SU-DHL-6 (cell line): Measurements from ENCODE around the gene GATAD2B.

Experiments
- H2AFZ ChIP-seq: fragments of 200-600 bp; sonication (generic); 2 replicates; pipeline ENCODE4 v1.6.1; 2014; ENCODE audit warnings: low read depth, mild to moderate bottlenecking, moderate library complexity, mixed read lengths, antibody characterized with exemption, low read length; ENCODE audit not compliant: severe bottlenecking
- H3F3A ChIP-seq: fragments of 200-600 bp; shearing (Covaris generic); 2 replicates; pipeline ENCODE4 v1.6.0; 2016; ENCODE audit warnings: antibody characterized with exemption, mild to moderate bottlenecking; ENCODE audit not compliant: insufficient read depth
- H3K27ac ChIP-seq: fragments of 200-600 bp; sonication (generic); 2 replicates; pipeline ENCODE4 v1.5.1; 2016; ENCODE audit warnings: low read depth, mild to moderate bottlenecking, low read length, moderate library complexity, mixed read lengths
- H3K27me3 ChIP-seq: fragments of 200-600 bp; sonication (generic), shearing (Covaris generic); 2 replicates; pipeline ENCODE4 v1.6.0; 2014; ENCODE audit warnings: mild to moderate bottlenecking, low read length
- H3K36me3 ChIP-seq: fragments of 200-600 bp; sonication (generic); 2 replicates; pipeline ENCODE4 v1.6.1; 2014; ENCODE audit warnings: mild to moderate bottlenecking, low read length, mixed read lengths
- H3K4me2 ChIP-seq: fragments of 300-600, 200-600 bp; shearing (Covaris generic), sonication (generic); 2 replicates; pipeline ENCODE4 v1.6.0; 2014; ENCODE audit warnings: low read length, low read depth, mild to moderate bottlenecking; ENCODE audit not compliant: poor library complexity, severe bottlenecking
- H3K4me3 ChIP-seq: fragments of 200-600 bp; sonication (generic); 2 replicates; pipeline ENCODE4 v1.5.1; 2014; ENCODE audit warnings: antibody characterized with exemption, low read length, mild to moderate bottlenecking, mixed read lengths; ENCODE audit not compliant: insufficient read depth, poor library complexity, severe bottlenecking
- H3K79me2 ChIP-seq: fragments of 200-600 bp; sonication (generic); 2 replicates; pipeline ENCODE4 v1.6.1; 2014; ENCODE audit warnings: mild to moderate bottlenecking, low read length, moderate library complexity; ENCODE audit not compliant: insufficient read depth
- H3K9ac ChIP-seq: fragments of 200-600 bp; sonication (generic); 2 replicates; pipeline ENCODE4 v1.7.0; 2014; ENCODE audit warnings: mild to moderate bottlenecking, low read length
- H3K9me2 ChIP-seq: fragments of 200-600 bp; sonication (generic); replicated peaks from 2 replicates; pipeline ENCODE4 v1.6.1; 2014; ENCODE audit warnings: low read length; ENCODE audit not compliant: insufficient read depth
- H3K9me3 ChIP-seq: fragments of 200-600 bp; sonication (generic); 2 replicates; pipeline ENCODE4 v1.6.1; 2014; ENCODE audit warnings: low read length, mixed read lengths; ENCODE audit not compliant: insufficient read depth
- H4K20me1 ChIP-seq: fragments of 200-600 bp; sonication (generic); 2 replicates; pipeline ENCODE4 v1.6.1; 2014; ENCODE audit warnings: low read depth, mild to moderate bottlenecking, antibody characterized with exemption, low read length, moderate library complexity, mixed read lengths
- CTCF ChIP-seq: fragments of 200-600 bp; sonication (generic); IDR thresholded peaks from one replicate; pipeline ENCODE4 v1.5.1; 2017; ENCODE audit warnings: antibody characterized with exemption, mild to moderate bottlenecking, low read length, moderate library complexity; ENCODE audit not compliant: insufficient read depth, poor library complexity, severe bottlenecking
- EZH2phosphoT487 ChIP-seq: fragments of 200-600 bp; sonication (generic), shearing (Covaris generic); conservative IDR thresholded peaks from 2 replicates; pipeline ENCODE4 v1.6.1; 2018; ENCODE audit warnings: mild to moderate bottlenecking, antibody characterized with exemption, low read length, moderate library complexity, mixed read lengths

Gene GATAD2B

GRCh38 chr1:153968000-153968363 is 45.2 kb upstream of the GATAD2B start:
- no peaks in the 10 kb centered on the region for H3K27me3 ChIP-seq
- H3K79me2 ChIP-seq, result peaks cover 19% of the 10 kb centered on the region; the same call in 1 of the 2 replicates
- H2AFZ ChIP-seq, result peak overlapping the region; percentile 64
- peak overlapping the region; percentile 83 for H3K9ac ChIP-seq
- no peaks in the 10 kb centered on the region for H3K9me3 ChIP-seq
- TF ChIP-seq CTCF, result no peak
- H3F3A ChIP-seq, result peaks cover 19% of the 10 kb centered on the region
- peak overlapping the region; percentile 64 for H3K4me3 ChIP-seq
- peak overlapping the region; percentile 77 for H3K4me2 ChIP-seq
- no peaks in the 10 kb centered on the region for H3K9me2 ChIP-seq
- H4K20me1 ChIP-seq, result no peaks in the 10 kb centered on the region
- H3K27ac ChIP-seq, result peak overlapping the region; percentile 91
- H3K36me3 ChIP-seq, result no peaks in the 10 kb centered on the region

GRCh38 chr1:153967107-153967999 is 44.6 kb upstream of the GATAD2B start, which contains the start of gene CREB3L4:
CREB3L4 (plus strand) TSS chr1:153967902; CDS start chr1:153968526, 624 bp downstream.
- no peaks in the 10 kb centered on the region for H3K9me3 ChIP-seq
- H2AFZ ChIP-seq, result peak within 1 kb of the TSS; percentile 64
- no peaks in the 10 kb centered on the region for H3K27me3 ChIP-seq
- peaks cover 25% of the 10 kb centered on the region for H3F3A ChIP-seq
- no peaks in the 10 kb centered on the region for H3K36me3 ChIP-seq
- peak within 1 kb of the TSS; percentile 77 for H3K4me2 ChIP-seq
- peak within 1 kb of the TSS; percentile 91 for H3K27ac ChIP-seq
- peaks cover 25% of the 10 kb centered on the region; the same call in 1 of the 2 replicates for H3K79me2 ChIP-seq
- TF ChIP-seq EZH2phosphoT487 (no peak), CTCF (peak; percentile 13)
- H3K9ac ChIP-seq, result peak within 1 kb of the TSS; percentile 83
- H4K20me1 ChIP-seq, result no peaks in the 10 kb centered on the region
- peak within 1 kb of the TSS; percentile 64 for H3K4me3 ChIP-seq
- H3K9me2 ChIP-seq, result no peaks in the 10 kb centered on the region

- H3K4me2 ChIP-seq, result peak overlapping the region; percentile 85
- TF ChIP-seq EZH2phosphoT487, result no peak
- TF ChIP-seq CTCF, result no peak
- no peaks in the 10 kb centered on the region for H3K9me3 ChIP-seq
- H3K36me3 ChIP-seq, result no peaks in the 10 kb centered on the region
- peak overlapping the region; percentile 60 for H3K4me3 ChIP-seq
- H3F3A ChIP-seq, result peaks cover 39% of the 10 kb centered on the region
- H3K9ac ChIP-seq, result peak overlapping the region; percentile 73
- H3K79me2 ChIP-seq, result peaks cover 30% of the 10 kb centered on the region; the same call in 1 of the 2 replicates
- H3K27me3 ChIP-seq, result no peaks in the 10 kb centered on the region
- peak overlapping the region; percentile 58 for H2AFZ ChIP-seq
- H4K20me1 ChIP-seq, result no peaks in the 10 kb centered on the region
- no peaks in the 10 kb centered on the region for H3K9me2 ChIP-seq
- H3K27ac ChIP-seq, result peak overlapping the region; percentile 57
These were observed 41.1 kb upstream of the GATAD2B start for GRCh38 chr1:153963850-153964331.
